Urothelium cell line (cell line): ENCODE data around the gene UNC50.
"Not testable (repeated sequence)": the region's sequence is repeated elsewhere in the genome, so short reads cannot be mapped to it uniquely, and the experiment has no call there.

Experiments used
- DNase-seq: peaks from one replicate; pipeline ENCODE4 v3.0.0; 2011; ENCODE audit warnings: low spot score, mixed read lengths
- FAIRE-seq: peaks from 2 replicates; lab custom pipeline; 2011; peaks lifted over from hg19 to GRCh38; lab: Jason Lieb, UNC

Gene UNC50

GRCh38 chr2:98658816-98659490 lies 50.6 kb downstream of the UNC50 start:
- FAIRE-seq = peak; percentile 32
- no peak for DNase-seq

DNA sequence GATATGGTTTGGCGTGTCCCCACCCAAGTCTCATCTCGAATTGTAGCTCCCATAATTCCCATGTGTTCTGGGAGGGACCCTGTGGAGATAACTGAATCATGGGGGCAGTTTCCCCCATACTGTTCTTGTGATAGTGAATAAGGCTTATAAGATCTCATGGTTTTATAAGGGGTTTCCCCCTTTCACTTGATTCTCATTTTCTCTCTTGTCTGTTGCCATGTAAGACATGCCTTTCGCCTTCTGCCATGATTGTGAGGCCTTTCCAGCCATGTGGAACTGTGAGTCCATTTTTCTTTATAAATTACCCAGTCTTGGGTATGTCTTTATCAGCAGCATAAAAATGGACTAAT lies 51.1 kb downstream of the UNC50 start:
- FAIRE-seq, DNase-seq: not testable (repeated sequence)

GRCh38 chr2:98663511-98664090 lies 55.2 kb downstream of the UNC50 start:
- DNase-seq = no peak
- FAIRE-seq = peak; percentile 27

DNA sequence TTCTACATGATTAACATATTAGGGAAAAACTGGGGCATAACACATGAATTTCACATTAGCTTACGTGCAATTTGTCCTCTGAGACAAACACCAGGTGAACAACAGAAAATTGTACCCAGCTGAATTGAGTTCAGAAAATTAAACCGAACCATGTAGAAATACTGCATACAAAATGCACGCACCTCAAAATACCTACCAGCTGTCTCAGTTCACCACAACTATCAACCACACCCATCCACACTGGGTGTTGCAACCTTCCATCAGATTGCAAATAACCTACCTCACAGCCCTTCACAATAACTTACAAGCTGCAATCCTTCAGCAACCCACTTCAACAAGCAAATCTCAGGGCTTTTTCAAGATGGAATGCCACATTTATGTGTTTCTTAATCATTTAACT lies 55.9 kb downstream of the UNC50 start:
- DNase-seq (no peak), FAIRE-seq (no peak)

GRCh38 chr2:98665677-98666076 lies 57.3 kb downstream of the UNC50 start:
- FAIRE-seq = no peak

More at GRCh38 chr2:98665677-98666076, 57.3 kb downstream of the UNC50 start:
- no peak for DNase-seq
